Fibroblast of lung (primary cell): ENCODE results near the gene RPL7A. TPM values are rescaled to one million over a fixed set of nuclear protein-coding genes. Genes with fewer than 3 reads are reported as not detected.

Experiments
- DNase-seq, 2 donors: peaks; one replicate each; pipeline versions ENCODE4 v3.0.0 to v3.0.0-alpha.2; 2010; ENCODE audit warnings: low read depth in 2 of 2
- H2AFZ ChIP-seq: 2 replicates; pipeline ENCODE4 v1.5.1; 2012; ENCODE audit warnings: low read length, control low read depth, inconsistent platforms
- H3K27ac ChIP-seq: 2 replicates; pipeline ENCODE4 v1.5.1; 2011; ENCODE audit warnings: low read length, control low read depth; ENCODE audit not compliant: insufficient read depth
- H3K27me3 ChIP-seq: 2 replicates; pipeline ENCODE4 v1.5.1; 2011; ENCODE audit warnings: mild to moderate bottlenecking, low read length; ENCODE audit not compliant: control insufficient read depth, insufficient read depth
- H3K36me3 ChIP-seq: 2 replicates; pipeline ENCODE4 v1.5.1; 2011; ENCODE audit warnings: low read length; ENCODE audit not compliant: control insufficient read depth, insufficient read depth
- H3K4me1 ChIP-seq: 2 replicates; pipeline ENCODE4 v1.5.1; 2011; ENCODE audit warnings: low read length; ENCODE audit not compliant: control insufficient read depth, insufficient read depth; ENCODE audit errors: extremely low read depth
- H3K4me2 ChIP-seq: 2 replicates; pipeline ENCODE4 v1.5.1; 2011; ENCODE audit warnings: low read length, control low read depth; ENCODE audit not compliant: insufficient read depth; ENCODE audit errors: extremely low read depth
- H3K4me3 ChIP-seq, 4 experiments: fragments of 200-600 bp in 1 of 4; sonication (generic) in 1 of 4; replicated peaks in 1 of 4; 2 replicates each; pipeline ENCODE4 v1.5.1; 2011 to 2016; ENCODE audit warnings: low read length in 4 of 4, low read depth in 3 of 4, mild to moderate bottlenecking in 3 of 4, control low read depth in 2 of 4, inconsistent platforms in 1 of 4, mixed read lengths in 1 of 4; ENCODE audit not compliant: insufficient read depth in 1 of 4; ENCODE audit errors: control extremely low read depth in 1 of 4
- H3K79me2 ChIP-seq: 2 replicates; pipeline ENCODE4 v1.5.1; 2012; ENCODE audit warnings: mild to moderate bottlenecking, low read length, inconsistent platforms; ENCODE audit not compliant: control insufficient read depth, insufficient read depth
- H3K9ac ChIP-seq: 2 replicates; pipeline ENCODE4 v1.5.1; 2011; ENCODE audit warnings: mild to moderate bottlenecking, low read length, control low read depth; ENCODE audit not compliant: insufficient read depth
- H3K9me3 ChIP-seq: 2 replicates; pipeline ENCODE4 v1.5.1; 2012; ENCODE audit warnings: low read depth, low read length; ENCODE audit not compliant: control insufficient read depth, insufficient read depth
- H4K20me1 ChIP-seq: 2 replicates; pipeline ENCODE4 v1.5.1; 2011; ENCODE audit warnings: low read length; ENCODE audit not compliant: control insufficient read depth, insufficient read depth; ENCODE audit errors: extremely low read depth
- EZH2 ChIP-seq: IDR thresholded peaks from 2 replicates; pipeline ENCODE4 v1.5.1; 2012; ENCODE audit warnings: low read length, control low read depth, mild to moderate bottlenecking; ENCODE audit errors: missing control alignments
- polyA plus RNA-seq, 2 donors: library from polyadenylated mRNA; depleted of rRNA in 1 of 2; stranded (reverse) in 1 of 2; unstranded in 1 of 2; fragments of >200 nt; gene quantifications; 2 replicates each; pipeline ENCODE4 v1.2.1, GENCODE V29; 2011 to 2012; ENCODE audit warnings: missing spikeins in 1 of 2
- total RNA-seq: library from RNA; depleted of rRNA; stranded (reverse); fragments of >200 nt; gene quantifications from 2 replicates; pipeline ENCODE4 v1.2.1, GENCODE V29; 2014
- TF ChIP-seq, protein P1 (sequence below), 2 donors: IDR thresholded peaks in 1 of 2; conservative IDR thresholded peaks in 1 of 2; 1 replicate in 1 of 2; 2 replicates in 1 of 2; pipeline ENCODE4 v1.5.1; 2011 to 2012; ENCODE audit warnings: low read length in 2 of 2, control low read depth in 1 of 2, inconsistent platforms in 1 of 2, low read depth in 1 of 2, mild to moderate bottlenecking in 1 of 2

The RPL7A gene
- total and polyA plus RNA-seq, 2 donors (not counting 1 experiment from before 2014, with no cell fraction given): 1,820 to 2,991 TPM

GRCh38 chr9:133371261-133371711, 23.3 kb downstream of the RPL7A start:
- TF ChIP-seq, protein P1, sequence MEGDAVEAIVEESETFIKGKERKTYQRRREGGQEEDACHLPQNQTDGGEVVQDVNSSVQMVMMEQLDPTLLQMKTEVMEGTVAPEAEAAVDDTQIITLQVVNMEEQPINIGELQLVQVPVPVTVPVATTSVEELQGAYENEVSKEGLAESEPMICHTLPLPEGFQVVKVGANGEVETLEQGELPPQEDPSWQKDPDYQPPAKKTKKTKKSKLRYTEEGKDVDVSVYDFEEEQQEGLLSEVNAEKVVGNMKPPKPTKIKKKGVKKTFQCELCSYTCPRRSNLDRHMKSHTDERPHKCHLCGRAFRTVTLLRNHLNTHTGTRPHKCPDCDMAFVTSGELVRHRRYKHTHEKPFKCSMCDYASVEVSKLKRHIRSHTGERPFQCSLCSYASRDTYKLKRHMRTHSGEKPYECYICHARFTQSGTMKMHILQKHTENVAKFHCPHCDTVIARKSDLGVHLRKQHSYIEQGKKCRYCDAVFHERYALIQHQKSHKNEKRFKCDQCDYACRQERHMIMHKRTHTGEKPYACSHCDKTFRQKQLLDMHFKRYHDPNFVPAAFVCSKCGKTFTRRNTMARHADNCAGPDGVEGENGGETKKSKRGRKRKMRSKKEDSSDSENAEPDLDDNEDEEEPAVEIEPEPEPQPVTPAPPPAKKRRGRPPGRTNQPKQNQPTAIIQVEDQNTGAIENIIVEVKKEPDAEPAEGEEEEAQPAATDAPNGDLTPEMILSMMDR (conservative IDR thresholded peaks at IDR 0.05 in 1 of 2, IDR thresholded peaks at IDR 0.05 in 1 of 2; ENCODE audit: low read depth in 1 of 2, low read length in 2 of 2): no peak
- TF ChIP-seq EZH2: no peak
- H3K36me3 ChIP-seq: peaks cover 43% of the 10 kb centered on the region
- no peak overlapping the region for H2AFZ ChIP-seq
- H3K27me3 ChIP-seq: no peaks in the 10 kb centered on the region
- peaks cover 10% of the 10 kb centered on the region for H4K20me1 ChIP-seq
- no peak overlapping the region for H3K4me2 ChIP-seq
- no peak overlapping the region for H3K4me3 ChIP-seq
- H3K9ac ChIP-seq: no peak overlapping the region
- DNase-seq: peak in 1 of 2 donors; percentile 52
- peaks cover 10% of the 10 kb centered on the region for H3K4me1 ChIP-seq
- no peaks in the 10 kb centered on the region for H3K9me3 ChIP-seq
- H3K27ac ChIP-seq: no peak overlapping the region
- peaks cover 95% of the 10 kb centered on the region for H3K79me2 ChIP-seq

GRCh38 chr9:133372144-133372543, 24.1 kb downstream of the RPL7A start:
- peaks cover 9% of the 10 kb centered on the region for H4K20me1 ChIP-seq
- peaks cover 86% of the 10 kb centered on the region for H3K79me2 ChIP-seq
- no peaks in the 10 kb centered on the region for H3K9me3 ChIP-seq
- H3K4me2 ChIP-seq: peak overlapping the region; percentile 23
- peaks cover 35% of the 10 kb centered on the region for H3K36me3 ChIP-seq
- peak overlapping the region in 1 of 4 experiments; percentile 4 for H3K4me3 ChIP-seq
- DNase-seq: no peak
- peaks cover 10% of the 10 kb centered on the region for H3K4me1 ChIP-seq
- no peaks in the 10 kb centered on the region for H3K27me3 ChIP-seq
- TF ChIP-seq, protein P1 (conservative IDR thresholded peaks at IDR 0.05 in 1 of 2, IDR thresholded peaks at IDR 0.05 in 1 of 2; ENCODE audit: low read depth in 1 of 2, low read length in 2 of 2): no peak
- TF ChIP-seq EZH2: no peak
- no peak overlapping the region for H2AFZ ChIP-seq
- H3K27ac ChIP-seq: no peak overlapping the region
- H3K9ac ChIP-seq: no peak overlapping the region

- H4K20me1 ChIP-seq: peaks cover 6% of the 10 kb centered on the region
These were observed 26.6 kb downstream of the RPL7A start for GRCh38 chr9:133374612-133375115.

More at GRCh38 chr9:133374612-133375115, 26.6 kb downstream of the RPL7A start:
- H3K27me3 ChIP-seq: no peaks in the 10 kb centered on the region
- H3K36me3 ChIP-seq: peaks cover 22% of the 10 kb centered on the region
- H3K9me3 ChIP-seq: no peaks in the 10 kb centered on the region
- peaks cover 61% of the 10 kb centered on the region for H3K79me2 ChIP-seq
- peak overlapping the region; percentile 77 for H3K4me2 ChIP-seq
- peak overlapping the region; percentile 78 to 100 (median 96) for H3K4me3 ChIP-seq
- H3K27ac ChIP-seq: peak overlapping the region; percentile 98
- no peak for TF ChIP-seq EZH2
- TF ChIP-seq, protein P1 (conservative IDR thresholded peaks at IDR 0.05 in 1 of 2, IDR thresholded peaks at IDR 0.05 in 1 of 2; ENCODE audit: low read depth in 1 of 2, low read length in 2 of 2): no peak
- peak overlapping the region; percentile 97 for H3K9ac ChIP-seq
- H2AFZ ChIP-seq: no peak overlapping the region
- peak; percentile 60 to 81 for DNase-seq
- H3K4me1 ChIP-seq: peaks cover 6% of the 10 kb centered on the region
